H9 (cell line): ENCODE data around the gene STON2. TPM values are rescaled to one million over a fixed set of nuclear protein-coding genes. Genes with fewer than 3 reads are reported as not detected.
"Not testable (repeated sequence)": the region's sequence is repeated elsewhere in the genome, so short reads cannot be mapped to it uniquely, and the experiment has no call there.

ENCODE experiments used
- DNase-seq: peaks from one replicate; pipeline ENCODE4 v3.0.0-alpha.2; 2017
- H2AFZ ChIP-seq: one replicate; pipeline ENCODE4 v1.6.1; 2013; ENCODE audit warnings: mild to moderate bottlenecking, low read length, control low read depth, moderate library complexity
- H2AK5ac ChIP-seq: 2 replicates; pipeline ENCODE4 v1.6.1; 2013; ENCODE audit warnings: low read length, control low read depth, mixed read lengths; ENCODE audit not compliant: insufficient read length
- H2BK120ac ChIP-seq: one replicate; pipeline ENCODE4 v1.6.1; 2013; ENCODE audit warnings: low read depth, mild to moderate bottlenecking, low read length, control low read depth, inconsistent platforms; ENCODE audit not compliant: poor library complexity, severe bottlenecking
- H2BK12ac ChIP-seq: 2 replicates; pipeline ENCODE4 v1.6.1; 2013; ENCODE audit warnings: low read length, control low read depth, mixed read lengths, low read depth; ENCODE audit not compliant: insufficient read length
- H2BK15ac ChIP-seq: 2 replicates; pipeline ENCODE4 v1.6.1; 2013; ENCODE audit warnings: low read depth, low read length, control low read depth
- H2BK20ac ChIP-seq: one replicate; pipeline ENCODE4 v1.6.1; 2013; ENCODE audit warnings: low read depth, mild to moderate bottlenecking, low read length, control low read depth, inconsistent platforms; ENCODE audit not compliant: poor library complexity, severe bottlenecking
- H2BK5ac ChIP-seq: 2 replicates; pipeline ENCODE4 v1.6.1; 2013; ENCODE audit warnings: low read length, control low read depth, mixed read lengths; ENCODE audit not compliant: insufficient read length
- H3K14ac ChIP-seq: 2 replicates; pipeline ENCODE4 v1.6.1; 2013; ENCODE audit warnings: low read length, control low read depth; ENCODE audit not compliant: insufficient read depth
- H3K18ac ChIP-seq: 2 replicates; pipeline ENCODE4 v1.6.1; 2013; ENCODE audit warnings: low read depth, mild to moderate bottlenecking, mixed read lengths, low read length, control low read depth; ENCODE audit not compliant: insufficient read length
- H3K23ac ChIP-seq: 2 replicates; pipeline ENCODE4 v1.6.1; 2013; ENCODE audit warnings: low read length, control low read depth, mixed read lengths, low read depth; ENCODE audit not compliant: insufficient read length
- H3K23me2 ChIP-seq: 2 replicates; pipeline ENCODE4 v1.6.1; 2013; ENCODE audit warnings: low read depth, mild to moderate bottlenecking, mixed read lengths, low read length, control low read depth; ENCODE audit not compliant: insufficient read length, poor library complexity, severe bottlenecking
- H3K27ac ChIP-seq: 2 replicates; pipeline ENCODE4 v1.5.1; 2013; ENCODE audit warnings: low read length, control low read depth, mixed read lengths, low read depth; ENCODE audit not compliant: insufficient read length
- H3K27me3 ChIP-seq: 2 replicates; pipeline ENCODE4 v1.6.1; 2013; ENCODE audit warnings: low read length, control low read depth, inconsistent platforms; ENCODE audit not compliant: insufficient read depth
- H3K4ac ChIP-seq: 2 replicates; pipeline ENCODE4 v1.6.1; 2013; ENCODE audit warnings: low read depth, mild to moderate bottlenecking, control low read depth, inconsistent platforms, low read length, moderate library complexity
- H3K4me1 ChIP-seq: 2 replicates; pipeline ENCODE4 v1.6.1; 2013; ENCODE audit warnings: low read length, control low read depth, inconsistent platforms; ENCODE audit not compliant: insufficient read depth
- H3K4me2 ChIP-seq: 2 replicates; pipeline ENCODE4 v1.6.1; 2013; ENCODE audit warnings: low read length, control low read depth, mixed read lengths; ENCODE audit not compliant: insufficient read length, insufficient read depth
- H3K56ac ChIP-seq: 2 replicates; pipeline ENCODE4 v1.6.1; 2013; ENCODE audit warnings: low read depth, mild to moderate bottlenecking, mixed read lengths, low read length, control low read depth; ENCODE audit not compliant: insufficient read length
- H3K79me1 ChIP-seq: 2 replicates; pipeline ENCODE4 v1.6.1; 2013; ENCODE audit warnings: low read depth, mild to moderate bottlenecking, moderate library complexity, low read length, control low read depth, inconsistent platforms; ENCODE audit not compliant: insufficient read depth, poor library complexity, severe bottlenecking
- H3K79me2 ChIP-seq: 2 replicates; pipeline ENCODE4 v1.6.1; 2013; ENCODE audit warnings: low read length, control low read depth, inconsistent platforms; ENCODE audit not compliant: insufficient read depth
- H3K9ac ChIP-seq: 2 replicates; pipeline ENCODE4 v1.6.1; 2013; ENCODE audit warnings: low read length, control low read depth, mixed read lengths; ENCODE audit not compliant: insufficient read length; ENCODE audit errors: extremely low read depth
- H3K9me3 ChIP-seq: one replicate; pipeline ENCODE4 v1.6.1; 2013; ENCODE audit warnings: low read depth, low read length, inconsistent platforms; ENCODE audit not compliant: control insufficient read depth
- H3T11ph ChIP-seq: one replicate; pipeline ENCODE4 v1.6.1; 2013; ENCODE audit warnings: mild to moderate bottlenecking, low read length, control low read depth, inconsistent platforms
- H4K20me1 ChIP-seq: one replicate; pipeline ENCODE4 v1.6.1; 2013; ENCODE audit not compliant: control insufficient read depth, insufficient read length, insufficient read depth
- H4K5ac ChIP-seq: 2 replicates; pipeline ENCODE4 v1.6.1; 2013; ENCODE audit warnings: low read depth, mild to moderate bottlenecking, mixed read lengths, low read length, control low read depth; ENCODE audit not compliant: insufficient read length
- H4K8ac ChIP-seq: replicated peaks from 2 replicates; pipeline ENCODE4 v1.6.1; 2013; ENCODE audit warnings: low read length, control low read depth, mixed read lengths, low read depth; ENCODE audit not compliant: insufficient read length
- H4K91ac ChIP-seq: 2 replicates; pipeline ENCODE4 v1.6.1; 2013; ENCODE audit warnings: low read depth, mild to moderate bottlenecking, moderate library complexity, mixed read lengths, low read length, control low read depth; ENCODE audit not compliant: insufficient read length
- H3K27ac Mint-ChIP-seq, 3 experiments: 2 replicates in 2 of 3; 3 replicates in 1 of 3; pipeline ENCODE4 v1.8.0; 2020 to 2021; ENCODE audit warnings: mixed read lengths in 3 of 3, mild to moderate bottlenecking in 1 of 3, moderate library complexity in 1 of 3
- H3K27me3 Mint-ChIP-seq: 2 replicates; pipeline ENCODE4 v1.8.0; 2021; ENCODE audit warnings: low read depth, mild to moderate bottlenecking, moderate library complexity, mixed read lengths
- H3K36me3 Mint-ChIP-seq, 3 experiments: 2 replicates in 2 of 3; 3 replicates in 1 of 3; pipeline ENCODE4 v1.8.0; 2020 to 2021; ENCODE audit warnings: low read depth in 3 of 3, mixed read lengths in 3 of 3; ENCODE audit not compliant: insufficient read depth in 1 of 3
- H3K4me1 Mint-ChIP-seq, 2 experiments: 2 replicates each; pipeline ENCODE4 v1.8.0; 2020; ENCODE audit warnings: mixed read lengths in 2 of 2
- H3K4me3 Mint-ChIP-seq, 2 experiments: 2 replicates in 1 of 2; 3 replicates in 1 of 2; pipeline ENCODE4 v1.8.0; 2020 to 2021; ENCODE audit warnings: mild to moderate bottlenecking in 2 of 2, mixed read lengths in 2 of 2, moderate library complexity in 1 of 2
- H3K9me3 Mint-ChIP-seq, 2 experiments: 2 replicates in 1 of 2; 3 replicates in 1 of 2; pipeline ENCODE4 v1.8.0; 2020; ENCODE audit warnings: mild to moderate bottlenecking in 2 of 2, mixed read lengths in 2 of 2, moderate library complexity in 1 of 2
- WGBS: extraction: QIAGEN DNeasy Blood & Tissue Kit; methylation state at CpG from one replicate; pipeline ENCODE4 v1.1.7; 2013; ENCODE audit warnings: missing lambda C conversion rate, low lambda C conversion rate, mixed read lengths; ENCODE audit not compliant: insufficient read length; ENCODE audit errors: extremely low coverage; 5-methylcytosine and 5-hydroxymethylcytosine counted together
- total RNA-seq: library from RNA; stranded (reverse); gene quantifications from 2 replicates; pipeline ENCODE4 v1.2.1, GENCODE V29; 2021
- TF ChIP-seq, protein P1 (sequence below): fragments of 200-600 bp; sonication (generic); conservative IDR thresholded peaks from 3 replicates; pipeline ENCODE4 v1.8.0; 2021; ENCODE audit warnings: antibody characterized with exemption, mild to moderate bottlenecking

Gene STON2
- total RNA-seq, 1 experiment from 2014 or later = 62.9 TPM

DNA sequence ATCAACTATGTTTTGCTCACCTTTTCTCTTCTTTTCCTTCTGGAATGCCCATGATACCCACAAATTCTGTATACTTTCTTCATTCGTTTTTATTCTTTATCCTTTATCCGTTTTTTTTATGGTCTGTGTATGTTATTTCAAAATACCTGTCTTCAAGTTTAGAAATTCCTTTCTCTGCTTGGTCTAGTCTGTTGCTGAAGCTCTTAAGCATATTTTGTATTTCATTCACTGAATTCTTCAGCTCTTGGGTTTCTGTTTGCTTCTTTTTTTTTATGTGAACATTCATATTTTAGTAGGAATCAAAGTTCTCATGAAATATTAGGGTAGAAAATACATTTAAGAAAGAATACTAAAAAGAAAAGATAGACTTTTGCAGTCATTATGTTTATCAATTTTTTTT is 156.6 kb downstream of the STON2 start:
- Histone ChIP-seq H3K4me1 (no peaks in the 10 kb centered on the region), H3K18ac (no peak overlapping the region), H3K4me2 (no peak overlapping the region), H2BK20ac (no peak overlapping the region), H3K79me2 (no peaks in the 10 kb centered on the region), H2AK5ac (no peak overlapping the region), H2BK12ac (no peak overlapping the region), H4K91ac (no peak overlapping the region), H3K27me3 (no peaks in the 10 kb centered on the region), H4K5ac (no peak overlapping the region), H2BK5ac (no peak overlapping the region), H3K4ac (no peak overlapping the region), H3K9me3 (no peaks in the 10 kb centered on the region), H3K56ac (no peak overlapping the region), H4K8ac (no peak overlapping the region), H3K9ac (no peak overlapping the region), H2BK15ac (no peak overlapping the region), H2BK120ac (no peak overlapping the region), H3K79me1 (no peaks in the 10 kb centered on the region), H3K27ac (no peak overlapping the region), H3K14ac (no peak overlapping the region), H3K23ac (no peak overlapping the region), H3T11ph (no peak overlapping the region), H2AFZ (no peak overlapping the region), H4K20me1 (no peaks in the 10 kb centered on the region), H3K23me2 (no peaks in the 10 kb centered on the region)
- no peak overlapping the region for H3K27ac Mint-ChIP-seq
- H3K36me3 Mint-ChIP-seq = peaks cover 10 to 22% (median 11%) of the 10 kb centered on the region in 3 experiments; a peak in 6 of 7 replicates
- no peak for DNase-seq
- WGBS = no CpG with 5 or more reads among the region's 2 CpGs
- no peaks in the 10 kb centered on the region for H3K4me1 Mint-ChIP-seq
- no peak overlapping the region for H3K4me3 Mint-ChIP-seq
- TF ChIP-seq, protein P1, sequence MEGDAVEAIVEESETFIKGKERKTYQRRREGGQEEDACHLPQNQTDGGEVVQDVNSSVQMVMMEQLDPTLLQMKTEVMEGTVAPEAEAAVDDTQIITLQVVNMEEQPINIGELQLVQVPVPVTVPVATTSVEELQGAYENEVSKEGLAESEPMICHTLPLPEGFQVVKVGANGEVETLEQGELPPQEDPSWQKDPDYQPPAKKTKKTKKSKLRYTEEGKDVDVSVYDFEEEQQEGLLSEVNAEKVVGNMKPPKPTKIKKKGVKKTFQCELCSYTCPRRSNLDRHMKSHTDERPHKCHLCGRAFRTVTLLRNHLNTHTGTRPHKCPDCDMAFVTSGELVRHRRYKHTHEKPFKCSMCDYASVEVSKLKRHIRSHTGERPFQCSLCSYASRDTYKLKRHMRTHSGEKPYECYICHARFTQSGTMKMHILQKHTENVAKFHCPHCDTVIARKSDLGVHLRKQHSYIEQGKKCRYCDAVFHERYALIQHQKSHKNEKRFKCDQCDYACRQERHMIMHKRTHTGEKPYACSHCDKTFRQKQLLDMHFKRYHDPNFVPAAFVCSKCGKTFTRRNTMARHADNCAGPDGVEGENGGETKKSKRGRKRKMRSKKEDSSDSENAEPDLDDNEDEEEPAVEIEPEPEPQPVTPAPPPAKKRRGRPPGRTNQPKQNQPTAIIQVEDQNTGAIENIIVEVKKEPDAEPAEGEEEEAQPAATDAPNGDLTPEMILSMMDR = no peak
- peaks cover 27 to 29% of the 10 kb centered on the region in 2 experiments for H3K9me3 Mint-ChIP-seq
- H3K27me3 Mint-ChIP-seq = peaks cover 3% of the 10 kb centered on the region

DNA sequence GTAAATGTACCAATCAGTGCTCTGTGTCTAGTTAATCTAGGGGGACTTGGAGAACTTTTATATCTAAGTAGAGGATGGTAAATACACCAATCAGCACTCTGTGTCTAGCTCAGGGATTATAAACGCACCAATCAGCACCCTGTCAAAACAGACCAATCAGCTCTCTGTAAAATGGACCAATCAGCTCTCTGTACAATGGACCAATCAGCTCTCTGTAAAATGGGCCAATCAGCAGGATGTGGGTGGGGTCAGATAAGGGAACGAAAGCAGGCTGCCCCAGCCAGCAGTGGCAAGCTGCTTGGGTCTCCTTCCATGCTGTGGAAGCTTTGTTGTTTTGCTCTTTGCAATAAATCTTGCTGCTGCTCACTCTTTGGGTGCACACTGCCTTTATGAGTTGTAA is 163.3 kb downstream of the STON2 start:
- not testable (repeated sequence) for DNase-seq, H4K8ac ChIP-seq, H3K9me3 Mint-ChIP-seq, H2AK5ac ChIP-seq, H3K4me1 ChIP-seq, H4K5ac ChIP-seq, H3K23me2 ChIP-seq, H2BK20ac ChIP-seq, H3K9me3 ChIP-seq, H2BK15ac ChIP-seq, H3K4me2 ChIP-seq, H3K9ac ChIP-seq, H3K14ac ChIP-seq, H3K27ac Mint-ChIP-seq, H3K27me3 Mint-ChIP-seq, H2BK120ac ChIP-seq, H3T11ph ChIP-seq, H2BK5ac ChIP-seq, H3K27me3 ChIP-seq, H4K91ac ChIP-seq, H2BK12ac ChIP-seq, H3K4ac ChIP-seq, H3K4me1 Mint-ChIP-seq, H3K4me3 Mint-ChIP-seq, H3K79me1 ChIP-seq, H3K56ac ChIP-seq, H4K20me1 ChIP-seq, H3K18ac ChIP-seq, H3K27ac ChIP-seq, H2AFZ ChIP-seq, H3K79me2 ChIP-seq, H3K23ac ChIP-seq, H3K36me3 Mint-ChIP-seq
- no CpG with 5 or more reads among the region's 2 CpGs for WGBS
